SH-SY5Y (cell line): ENCODE results near the gene KRTAP5-1.

Experiments
- GATA2 ChIP-seq: IDR thresholded peaks from 2 replicates; pipeline ENCODE4 v1.6.1; 2011; ENCODE audit warnings: mild to moderate bottlenecking, low read depth, low read length
- GATA3 ChIP-seq: IDR thresholded peaks from 2 replicates; pipeline ENCODE4 v1.6.1; 2011; ENCODE audit warnings: low read depth, mild to moderate bottlenecking, low read length, moderate library complexity

Gene KRTAP5-1

DNA sequence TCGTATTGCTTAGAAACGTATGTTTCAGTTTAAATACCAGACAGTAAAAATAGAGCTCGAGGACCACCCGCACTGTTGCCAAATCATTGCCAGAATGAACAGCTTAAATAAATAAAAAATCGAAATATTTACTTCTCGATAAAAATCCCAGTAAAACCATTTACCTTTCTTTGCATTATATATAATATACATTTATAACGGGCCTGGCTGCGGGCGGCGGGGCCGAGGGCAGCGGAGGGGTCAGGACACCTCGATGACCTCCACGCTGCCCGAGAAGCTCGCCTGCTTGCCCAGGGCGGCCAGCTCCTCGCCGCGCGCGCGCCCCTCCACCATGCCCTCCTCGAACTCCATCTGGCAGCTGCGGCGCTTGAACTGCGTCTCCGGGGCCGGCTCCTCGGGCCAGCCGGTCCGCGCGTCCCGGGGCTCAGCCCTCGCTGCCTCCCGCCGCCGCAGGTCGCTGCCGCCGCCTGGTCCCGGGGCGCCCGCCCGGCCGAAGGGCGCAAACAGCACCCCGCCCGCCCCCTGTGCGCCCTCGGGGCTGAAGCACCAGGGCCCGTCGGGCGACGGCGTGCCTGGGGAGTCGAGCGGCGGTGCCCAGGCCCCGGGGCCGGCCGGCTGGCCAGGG, 28.7 kb downstream of the KRTAP5-1 start:
- no peak for TF ChIP-seq GATA3
- TF ChIP-seq GATA2 = no peak

DNA sequence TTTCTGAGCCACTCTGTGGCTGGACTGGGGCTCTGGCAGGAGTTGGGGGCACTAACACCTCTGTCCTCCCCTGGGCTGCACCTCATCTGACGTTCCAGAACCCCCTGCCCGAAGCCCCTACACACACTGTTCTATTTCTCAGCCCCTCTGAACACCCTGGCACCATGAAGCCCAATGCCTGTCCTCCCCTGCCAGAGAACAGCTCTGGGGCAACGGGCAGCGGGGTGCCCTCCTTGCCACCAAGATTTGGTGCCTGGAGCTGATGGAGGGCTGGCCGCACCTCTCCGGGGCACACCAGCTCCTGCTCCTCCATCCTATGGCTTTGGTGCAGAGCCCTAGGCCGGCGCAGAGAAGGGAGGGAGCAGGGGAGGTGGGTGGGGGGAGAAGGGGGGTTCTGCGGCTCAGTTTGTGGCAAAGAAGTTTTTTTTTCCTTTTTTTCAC, 29.4 kb downstream of the KRTAP5-1 start:
- no peak for TF ChIP-seq GATA3
- TF ChIP-seq GATA2 = no peak

DNA sequence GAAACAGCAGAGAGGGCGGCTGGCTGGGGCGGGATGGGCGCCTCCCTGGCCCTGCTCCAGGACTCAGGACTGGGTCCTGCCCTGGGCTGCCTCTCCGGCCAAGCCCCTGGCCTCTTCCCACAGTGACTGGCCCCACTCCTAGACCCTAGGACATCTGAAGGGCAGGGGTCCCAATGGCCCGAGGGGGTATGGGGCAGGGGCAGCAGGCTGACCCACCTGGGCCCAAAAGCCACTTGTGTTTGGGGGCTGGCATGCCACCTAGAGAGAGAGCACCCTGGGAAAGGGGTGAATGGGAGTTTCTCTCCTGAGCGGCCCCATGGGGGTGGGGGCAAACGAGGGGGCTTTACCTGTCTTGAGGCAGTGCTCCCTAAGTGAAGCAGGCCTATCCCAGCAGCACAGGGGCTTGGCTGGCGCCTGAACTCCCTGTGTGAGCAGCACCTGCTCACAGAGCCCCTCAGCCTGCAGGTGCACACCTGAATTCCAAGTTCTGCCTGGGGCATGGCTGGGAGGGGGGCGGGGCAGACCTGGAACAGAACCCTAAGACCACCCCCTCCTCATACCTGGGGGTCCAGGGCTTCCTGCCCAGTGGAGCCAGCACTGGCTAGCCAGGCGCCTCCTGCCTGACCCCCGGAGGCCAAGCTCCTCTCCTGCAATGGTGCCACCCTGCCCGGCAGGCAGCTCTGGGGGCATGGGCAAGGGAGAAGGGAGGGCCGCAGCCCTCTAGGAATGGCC, 29.9 kb downstream of the KRTAP5-1 start:
- TF ChIP-seq GATA3 = no peak
- no peak for TF ChIP-seq GATA2

DNA sequence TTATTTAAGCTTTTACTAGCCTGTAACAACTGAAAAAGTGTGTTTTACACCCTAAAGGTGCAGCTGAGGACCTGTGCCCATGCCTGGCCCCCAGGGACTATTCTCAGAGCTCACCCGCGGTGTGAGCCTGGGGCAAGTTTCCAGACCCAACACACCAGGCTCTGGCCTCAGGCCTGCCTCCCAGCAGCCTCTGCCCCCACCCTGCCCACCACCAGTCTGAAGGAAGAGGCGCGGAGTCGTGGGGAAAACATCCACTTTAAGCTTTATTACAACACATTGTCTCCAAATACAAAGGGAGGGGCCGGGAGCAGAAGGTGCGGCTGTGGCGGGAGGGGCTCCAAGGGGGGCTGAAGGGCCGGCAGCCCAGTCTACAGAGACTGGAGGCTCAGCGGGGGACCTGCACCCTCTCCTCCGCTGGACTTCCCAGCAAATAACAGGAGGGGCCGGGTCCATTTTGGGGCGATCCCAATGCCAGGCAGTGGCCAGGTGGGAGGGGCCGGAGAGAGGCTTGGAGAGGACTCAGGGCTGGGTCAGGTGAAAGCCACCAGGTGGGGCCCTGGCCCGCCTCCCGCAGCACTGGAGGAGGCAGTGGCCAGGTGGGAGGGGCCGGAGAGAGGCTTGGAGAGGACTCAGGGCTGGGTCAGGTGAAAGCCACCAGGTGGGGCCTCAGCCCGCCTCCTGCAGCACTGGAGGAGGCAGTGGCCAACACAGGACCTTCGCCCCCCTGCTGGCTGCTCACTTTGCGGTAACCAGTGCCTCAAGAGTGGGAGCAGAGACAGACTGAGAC, 31.1 kb downstream of the KRTAP5-1 start:
- TF ChIP-seq GATA2 (no peak), GATA3 (no peak)

DNA sequence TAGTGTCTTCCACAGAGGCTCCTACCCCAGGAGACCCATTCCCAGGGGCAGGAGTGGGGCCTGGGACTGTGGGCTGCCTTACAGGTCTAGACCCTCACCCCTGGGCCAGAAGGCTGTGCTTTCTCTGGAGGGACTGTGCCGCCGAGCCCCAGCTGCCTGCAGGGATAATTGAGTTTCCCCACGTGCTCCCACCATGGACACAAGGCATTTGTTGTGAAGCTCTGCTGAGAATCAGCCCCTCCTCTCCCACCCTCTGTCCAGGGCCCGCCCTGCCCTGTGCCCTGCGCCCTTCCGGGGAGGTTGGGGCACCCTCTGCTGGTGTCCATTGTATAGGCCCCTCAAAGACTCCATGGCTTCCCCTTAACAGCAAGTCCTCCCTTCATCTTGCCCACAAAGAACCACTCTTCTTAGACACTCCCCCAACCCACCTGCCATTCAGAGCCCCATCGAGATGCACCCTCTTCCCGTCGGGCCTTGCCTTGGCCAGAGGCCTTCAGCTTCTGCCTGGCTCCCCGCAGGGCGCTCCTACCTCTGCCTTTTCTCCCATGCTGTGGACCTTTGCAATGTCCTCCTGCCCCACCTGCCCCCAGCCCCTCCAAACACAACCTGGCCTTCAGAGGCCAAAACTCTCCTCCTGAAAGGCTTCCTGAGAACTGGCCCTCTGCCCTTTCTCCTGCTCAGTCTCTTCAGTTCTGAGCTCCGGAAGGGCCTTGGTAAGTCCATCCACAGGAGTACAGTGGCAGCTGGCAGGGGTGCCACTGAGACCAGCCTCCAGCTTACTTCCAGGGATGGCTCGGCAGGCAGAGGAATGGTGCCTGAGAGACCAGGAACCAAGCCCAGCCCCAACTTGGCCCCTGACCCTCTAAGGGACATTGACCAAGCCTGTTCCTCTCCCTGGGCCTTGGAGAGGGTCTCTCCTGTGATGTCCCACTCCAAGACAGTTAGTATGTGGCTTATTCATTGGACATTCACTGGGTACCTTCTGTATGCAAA, 35.4 kb downstream of the KRTAP5-1 start:
- no peak for TF ChIP-seq GATA3
- no peak for TF ChIP-seq GATA2

DNA sequence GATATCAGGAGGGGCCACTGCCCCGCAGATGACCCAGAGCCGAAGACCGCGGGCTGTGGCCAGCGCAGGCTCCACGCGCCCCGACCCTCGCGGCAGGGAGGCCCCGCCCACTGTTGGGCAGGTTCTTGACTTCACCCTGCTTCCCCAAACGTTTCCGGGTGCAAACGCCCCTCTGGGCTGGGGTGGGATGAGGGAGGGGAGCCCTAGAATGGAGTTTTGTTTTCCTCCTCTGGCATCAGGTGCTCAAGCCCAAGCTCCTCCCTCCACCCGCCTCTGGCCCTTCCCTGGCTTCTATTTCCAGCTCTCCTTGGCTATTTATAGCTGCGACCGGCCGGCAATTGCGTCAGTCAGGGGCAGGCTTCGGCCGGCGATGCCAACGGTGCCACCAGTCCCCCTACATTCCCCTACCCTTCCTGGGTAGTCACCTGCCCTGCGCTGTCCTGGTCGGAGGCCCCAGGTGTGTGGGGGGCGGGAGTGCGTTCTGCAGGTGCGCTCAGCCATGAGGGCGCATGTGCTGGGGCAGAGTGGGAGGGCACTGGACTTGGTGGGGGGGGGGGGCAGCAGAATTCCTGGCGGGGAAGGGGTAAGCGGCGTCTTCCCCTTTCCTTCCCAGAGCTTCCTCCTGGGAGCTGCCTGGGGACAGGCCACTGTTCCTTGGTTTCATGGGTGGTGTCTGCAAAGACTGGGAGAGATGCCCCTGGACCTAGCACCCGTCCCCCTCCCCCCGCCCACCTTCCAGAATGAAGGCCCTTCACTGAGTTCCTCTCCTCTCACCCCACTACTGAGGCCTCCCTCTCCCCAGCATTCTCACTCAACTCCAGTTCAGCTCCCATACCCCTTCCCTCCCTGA, 36.6 kb downstream of the KRTAP5-1 start:
- no peak for TF ChIP-seq GATA2
- TF ChIP-seq GATA3 = no peak

DNA sequence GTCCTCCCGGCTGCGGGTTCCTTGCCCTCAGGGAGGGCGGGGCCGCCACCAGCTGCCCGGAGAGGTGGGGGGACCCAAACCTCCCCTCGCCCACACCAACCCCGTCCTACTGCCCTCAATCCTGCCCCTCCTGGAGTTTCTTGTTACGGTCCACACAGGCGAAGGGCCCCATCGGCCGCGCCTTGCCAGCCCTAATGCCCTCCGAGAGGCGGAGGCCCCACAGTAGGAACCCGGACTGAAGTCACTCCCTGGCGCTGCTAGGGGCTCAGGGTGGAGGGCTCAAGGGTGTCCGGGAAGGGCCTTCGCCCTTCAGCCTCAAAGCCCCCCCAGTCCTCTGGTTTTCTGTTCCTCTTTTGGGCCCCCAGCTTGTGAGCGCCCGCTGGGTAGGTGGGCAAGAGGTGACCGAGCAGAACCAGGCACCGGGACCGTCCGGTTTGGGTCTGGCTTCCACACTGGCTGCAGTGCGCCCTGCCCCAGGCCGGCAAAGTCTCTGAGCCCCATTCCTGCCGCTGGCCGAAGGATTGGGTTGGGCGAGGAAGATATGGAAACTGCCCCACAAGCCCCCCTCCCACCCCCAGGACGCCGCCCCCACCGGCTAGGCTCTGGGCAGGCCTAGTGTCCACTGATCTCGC, 37.5 kb downstream of the KRTAP5-1 start:
- TF ChIP-seq GATA3 (no peak), GATA2 (no peak)

DNA sequence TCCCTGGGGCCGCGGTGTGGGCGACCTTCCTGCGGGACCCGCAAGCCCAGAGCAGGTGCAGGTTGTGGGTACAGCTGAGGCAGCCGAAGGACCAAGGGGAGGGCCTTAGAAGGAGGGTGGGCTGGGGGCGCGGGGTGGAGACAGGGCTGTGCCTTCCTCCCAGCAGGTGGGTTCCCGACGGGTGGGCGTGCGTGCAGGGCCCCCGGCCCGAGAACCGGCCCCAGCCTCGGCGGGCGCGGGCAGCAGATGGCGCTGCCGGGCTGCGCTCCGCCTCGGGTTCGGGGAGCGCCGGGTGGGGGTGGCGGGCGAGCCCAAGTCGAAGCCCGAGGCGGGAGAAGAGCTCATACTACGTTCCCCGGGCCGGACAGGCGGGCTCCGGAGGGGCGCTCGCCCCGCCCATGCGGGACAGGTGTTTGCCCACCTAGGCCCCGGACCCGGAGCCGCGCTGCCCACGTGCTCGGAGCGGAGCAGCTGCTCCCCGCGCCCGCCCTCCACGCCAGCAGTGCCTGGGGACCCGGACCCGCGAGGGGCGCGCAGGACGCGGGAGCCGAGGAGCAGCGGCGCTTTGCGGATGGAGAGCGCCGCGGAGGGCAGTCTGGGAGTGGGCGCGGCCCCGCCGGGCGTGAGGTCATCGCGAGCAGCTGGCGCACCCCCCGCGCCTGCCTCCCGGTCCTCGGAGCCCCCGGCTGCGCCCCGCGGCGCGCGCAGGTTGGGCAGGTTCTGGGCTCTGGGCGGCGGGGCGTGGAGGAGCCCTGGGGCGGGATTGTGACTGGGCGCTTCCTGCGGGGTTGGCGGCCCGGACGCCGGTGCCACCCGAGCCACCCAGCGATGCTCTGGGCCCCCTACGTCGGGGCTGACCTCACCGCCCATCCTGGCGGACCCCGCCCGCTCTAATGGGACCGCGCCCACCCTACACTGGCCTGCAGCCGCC, 38.3 kb downstream of the KRTAP5-1 start:
- TF ChIP-seq GATA2 = no peak
- TF ChIP-seq GATA3 = no peak

DNA sequence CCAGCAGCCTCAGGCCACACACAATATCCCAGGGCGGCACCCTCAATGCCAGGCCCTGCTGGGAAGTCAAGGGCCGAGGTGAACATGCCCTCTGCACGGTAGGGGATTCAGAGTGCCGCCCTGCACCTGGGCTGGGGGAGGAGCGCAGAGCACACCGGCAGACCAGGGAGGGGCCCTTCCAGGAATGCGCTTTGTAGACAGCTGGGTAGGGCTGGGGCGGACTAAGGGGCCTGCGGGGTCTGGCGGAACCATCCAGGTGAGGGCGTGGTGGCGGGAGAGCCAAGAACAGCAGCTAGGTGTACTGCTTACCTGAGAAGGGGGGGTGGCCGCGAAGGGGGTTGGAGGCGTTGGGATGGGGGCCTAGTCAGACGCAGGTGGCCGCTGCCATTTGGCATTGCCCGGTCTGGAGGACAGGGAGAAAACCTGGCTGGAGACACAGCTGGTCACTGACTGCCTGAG, 39.0 kb downstream of the KRTAP5-1 start:
- TF ChIP-seq GATA2 (no peak), GATA3 (no peak)

DNA sequence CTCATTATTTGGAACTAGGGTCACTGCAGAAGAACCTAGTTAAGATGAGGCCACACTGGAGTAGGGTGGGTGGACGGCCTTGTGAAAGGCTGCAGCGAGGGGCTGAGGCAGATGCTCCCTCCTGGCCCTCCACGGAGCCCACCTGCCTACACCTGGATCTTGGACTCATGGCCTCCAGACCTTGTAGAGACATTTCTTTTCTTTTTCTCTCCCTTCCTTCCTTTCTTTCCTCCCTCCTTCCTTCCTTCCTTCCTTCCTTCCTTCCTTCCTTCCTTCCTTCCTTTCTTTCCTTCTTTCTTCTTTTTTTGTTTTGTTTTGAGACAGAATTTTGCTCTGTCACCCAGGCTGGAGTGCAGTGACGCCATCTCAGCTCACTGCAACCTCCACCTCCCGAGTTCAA, 39.7 kb downstream of the KRTAP5-1 start:
- TF ChIP-seq GATA2 (no peak), GATA3 (no peak)

- no peak for TF ChIP-seq GATA2
- no peak for TF ChIP-seq GATA3
Observed at GRCh38 chr11:1544536-1544935, 40.5 kb downstream of the KRTAP5-1 start.
